ENCODE data around the gene SLC1A2.

DNA sequence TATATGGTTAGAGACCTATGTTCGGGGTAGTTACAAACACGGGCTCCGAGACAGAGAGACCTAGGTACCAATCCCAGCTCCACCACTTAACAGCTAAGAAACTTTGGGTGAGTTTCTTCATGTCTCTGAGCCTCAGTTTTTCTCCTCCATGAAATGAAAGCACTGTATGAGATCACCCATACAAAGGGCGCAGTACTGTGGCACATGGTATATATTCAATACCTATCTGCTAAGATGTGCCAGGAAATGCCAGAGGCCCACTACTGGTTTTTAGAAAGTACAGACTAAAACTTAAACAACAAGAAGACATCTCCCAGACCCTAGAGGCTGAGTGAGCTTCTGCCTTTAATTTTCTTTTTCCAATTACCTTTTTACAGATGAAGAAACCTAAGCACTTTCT, 69.5 kb downstream of the SLC1A2 start:
- TF ChIP-seq, protein P1, sequence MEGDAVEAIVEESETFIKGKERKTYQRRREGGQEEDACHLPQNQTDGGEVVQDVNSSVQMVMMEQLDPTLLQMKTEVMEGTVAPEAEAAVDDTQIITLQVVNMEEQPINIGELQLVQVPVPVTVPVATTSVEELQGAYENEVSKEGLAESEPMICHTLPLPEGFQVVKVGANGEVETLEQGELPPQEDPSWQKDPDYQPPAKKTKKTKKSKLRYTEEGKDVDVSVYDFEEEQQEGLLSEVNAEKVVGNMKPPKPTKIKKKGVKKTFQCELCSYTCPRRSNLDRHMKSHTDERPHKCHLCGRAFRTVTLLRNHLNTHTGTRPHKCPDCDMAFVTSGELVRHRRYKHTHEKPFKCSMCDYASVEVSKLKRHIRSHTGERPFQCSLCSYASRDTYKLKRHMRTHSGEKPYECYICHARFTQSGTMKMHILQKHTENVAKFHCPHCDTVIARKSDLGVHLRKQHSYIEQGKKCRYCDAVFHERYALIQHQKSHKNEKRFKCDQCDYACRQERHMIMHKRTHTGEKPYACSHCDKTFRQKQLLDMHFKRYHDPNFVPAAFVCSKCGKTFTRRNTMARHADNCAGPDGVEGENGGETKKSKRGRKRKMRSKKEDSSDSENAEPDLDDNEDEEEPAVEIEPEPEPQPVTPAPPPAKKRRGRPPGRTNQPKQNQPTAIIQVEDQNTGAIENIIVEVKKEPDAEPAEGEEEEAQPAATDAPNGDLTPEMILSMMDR (IDR thresholded peaks at IDR 0.05): no peak
- TF ChIP-seq POLR2A (IDR thresholded peaks at IDR 0.05): no peak
